Measurements from ENCODE around the gene TUBA3D. TPM values are rescaled to one million over a fixed set of nuclear protein-coding genes. Genes with fewer than 3 reads are reported as not detected.
A peak's percentile ranks its signal among the peaks of the same experiment; 100 is the strongest.
"Not testable (repeated sequence)": the region's sequence is repeated elsewhere in the genome, so short reads cannot be mapped to it uniquely, and the experiment has no call there.

Gene TUBA3D
- total RNA-seq, 1 donor from 2014 or later = not detected

GRCh38 chr2:131514408-131515166, 38.7 kb downstream of the TUBA3D start:
- not testable (repeated sequence) for DNase-seq (ENCODE audit: low spot score)

GRCh38 chr2:131515235-131515634, 39.3 kb downstream of the TUBA3D start:
- not testable (repeated sequence) for DNase-seq (ENCODE audit: low spot score)

DNA sequence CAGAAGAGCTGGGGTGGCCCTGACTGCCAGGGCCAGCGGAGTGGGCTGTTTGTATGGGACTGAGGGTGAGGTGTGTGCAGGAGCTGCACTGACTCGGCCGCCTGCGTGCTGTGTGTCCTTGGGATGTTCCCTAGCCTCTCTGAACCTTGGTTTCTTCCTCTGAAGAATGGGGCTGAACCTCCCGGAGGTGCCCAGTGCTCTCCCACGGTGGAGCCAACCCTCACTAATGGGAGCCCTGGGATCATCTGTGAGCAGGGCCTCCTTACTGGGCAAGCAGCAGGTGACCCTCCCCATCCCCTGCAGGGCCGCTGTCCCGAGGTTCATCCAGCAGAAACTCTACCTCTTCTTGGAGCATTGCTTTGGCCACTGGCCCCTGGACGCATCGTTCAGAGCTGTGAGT, 40.1 kb downstream of the TUBA3D start:
- no peak for DNase-seq (ENCODE audit: low spot score)

GRCh38 chr2:131516621-131517020, 40.7 kb downstream of the TUBA3D start:
- DNase-seq (ENCODE audit: low spot score) = not testable (repeated sequence)

DNA sequence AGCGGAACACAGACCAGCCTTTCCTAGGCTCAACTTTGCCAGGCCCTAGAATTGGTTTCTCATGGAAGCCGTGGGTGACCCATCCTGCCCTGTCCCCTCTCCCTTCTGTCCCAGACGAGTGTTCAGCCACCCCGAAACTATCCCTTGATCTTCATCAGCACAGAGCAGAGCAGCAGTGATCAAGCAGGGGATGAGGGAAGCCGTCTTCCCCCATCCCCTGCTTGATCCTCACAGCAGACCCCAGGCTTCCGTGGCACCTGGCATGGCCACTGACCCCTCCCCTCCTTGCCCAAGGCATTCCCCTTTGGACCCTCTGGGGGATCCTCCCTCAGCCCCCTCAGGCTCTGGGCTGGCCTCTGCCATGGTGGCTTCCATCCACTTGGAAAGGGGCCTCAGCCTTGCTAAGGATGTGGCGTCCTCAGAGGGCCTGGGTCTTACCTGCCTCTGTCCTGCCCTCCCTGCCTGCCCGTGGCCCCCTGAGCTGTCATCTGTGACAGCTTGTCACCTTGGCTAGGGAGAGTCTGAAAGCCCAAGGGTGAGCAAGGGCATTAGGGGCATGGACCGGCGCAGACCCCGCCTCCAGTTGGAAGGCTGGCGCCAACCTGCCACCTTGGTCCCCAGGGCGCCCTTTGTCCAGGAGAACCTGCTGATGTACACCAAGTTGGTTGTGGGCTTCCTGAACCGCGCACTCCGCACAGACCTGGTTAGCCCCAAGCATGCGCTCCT, 41.4 kb downstream of the TUBA3D start:
- no peak for DNase-seq (ENCODE audit: low spot score)

- DNase-seq (ENCODE audit: low spot score) = not testable (repeated sequence)
These were observed 41.9 kb downstream of the TUBA3D start for GRCh38 chr2:131517856-131518255.

DNA sequence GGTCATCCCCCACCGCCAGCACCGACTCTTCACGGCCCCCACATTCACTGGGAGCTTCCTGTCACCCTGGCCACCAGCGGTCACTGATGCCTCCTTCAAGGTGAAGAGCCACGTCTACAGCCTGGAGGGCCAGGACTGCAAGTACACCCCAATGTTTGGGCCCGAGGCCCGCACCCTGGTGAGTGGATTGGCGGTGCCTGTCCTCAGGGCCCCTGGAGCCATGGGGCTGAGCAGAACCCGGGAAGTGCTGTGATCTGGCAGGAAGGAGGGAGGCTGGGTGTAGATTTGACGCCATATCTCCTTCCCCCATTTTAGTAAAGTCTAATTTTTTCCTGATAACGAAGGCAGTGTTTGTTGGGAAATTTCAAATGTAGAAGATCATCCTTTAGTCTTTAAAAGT, 42.6 kb downstream of the TUBA3D start:
- DNase-seq (ENCODE audit: low spot score) = not testable (repeated sequence)

- DNase-seq (ENCODE audit: low spot score) = no peak
These were observed 43.5 kb downstream of the TUBA3D start for GRCh38 chr2:131519466-131519865.

DNA sequence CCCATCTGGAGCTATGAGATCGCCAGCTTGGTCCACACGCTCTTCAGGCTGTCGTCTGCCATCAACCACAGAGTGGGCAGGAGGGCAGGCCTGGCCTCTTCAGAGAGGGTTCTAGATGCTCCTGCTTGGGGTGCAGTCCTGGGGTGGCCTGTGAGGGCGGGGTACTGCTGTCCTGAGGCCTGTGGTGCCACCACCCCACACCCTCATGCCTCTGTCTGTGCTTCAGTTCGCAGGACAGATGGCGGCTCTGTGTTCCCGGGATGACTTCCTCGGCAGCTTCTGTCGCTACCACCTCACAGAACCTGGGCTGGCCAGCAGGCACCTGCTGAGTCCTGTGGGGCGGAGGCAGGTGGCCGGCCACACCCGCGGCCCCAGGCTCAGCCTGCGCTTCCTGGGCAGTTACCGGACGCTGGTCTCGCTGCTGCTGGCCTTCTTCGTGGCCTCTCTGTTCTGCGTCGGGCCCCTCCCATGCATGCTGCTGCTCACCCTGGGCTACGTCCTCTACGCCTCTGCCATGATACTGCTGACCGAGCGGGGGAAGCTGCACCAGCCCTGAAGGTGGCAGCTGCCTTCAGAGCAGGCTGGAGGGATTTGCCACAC, 44.1 kb downstream of the TUBA3D start:
- not testable (repeated sequence) for DNase-seq (ENCODE audit: low spot score)

DNA sequence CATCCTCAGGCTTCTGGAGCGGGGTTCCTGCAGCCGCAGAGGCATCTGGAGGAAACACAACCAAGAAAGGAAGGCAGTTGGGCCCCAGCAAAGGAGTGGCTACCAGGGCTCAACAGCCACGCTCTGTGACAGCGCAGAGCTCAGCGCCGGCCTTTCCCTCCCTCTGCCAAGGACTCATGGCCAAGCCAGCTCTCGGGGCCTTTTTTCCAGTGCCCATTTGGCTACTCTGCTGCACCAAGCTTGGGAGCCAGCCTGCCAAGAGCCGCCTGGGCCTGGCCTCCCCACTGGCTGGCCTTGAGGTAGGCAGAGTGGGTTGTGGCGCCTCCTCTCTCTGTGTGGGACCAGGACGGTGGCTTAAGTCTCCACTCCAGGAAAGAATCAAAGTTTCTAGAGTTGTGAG, 44.6 kb downstream of the TUBA3D start:
- DNase-seq (ENCODE audit: low spot score) = no peak

DNA sequence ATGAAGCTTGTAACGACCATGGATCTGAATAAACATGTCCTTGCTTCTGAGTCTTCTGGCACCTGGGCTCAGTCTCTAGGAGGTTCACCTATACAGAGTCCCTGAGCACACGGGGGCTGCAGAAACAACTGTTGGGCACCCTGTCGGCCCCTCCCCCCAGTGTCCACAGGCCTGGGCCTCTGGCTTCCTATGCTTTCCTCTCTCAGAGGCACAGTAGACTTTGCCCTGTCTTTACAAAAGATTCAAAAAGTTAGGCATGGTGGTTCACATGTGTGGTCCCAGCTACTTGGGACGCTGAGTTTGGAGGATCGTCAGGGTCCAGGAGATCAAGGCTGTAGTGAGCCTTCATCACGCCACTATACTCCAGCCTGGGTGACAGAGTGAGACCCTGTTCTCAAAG, 45.6 kb downstream of the TUBA3D start:
- DNase-seq (ENCODE audit: low spot score) = not testable (repeated sequence)

DNA sequence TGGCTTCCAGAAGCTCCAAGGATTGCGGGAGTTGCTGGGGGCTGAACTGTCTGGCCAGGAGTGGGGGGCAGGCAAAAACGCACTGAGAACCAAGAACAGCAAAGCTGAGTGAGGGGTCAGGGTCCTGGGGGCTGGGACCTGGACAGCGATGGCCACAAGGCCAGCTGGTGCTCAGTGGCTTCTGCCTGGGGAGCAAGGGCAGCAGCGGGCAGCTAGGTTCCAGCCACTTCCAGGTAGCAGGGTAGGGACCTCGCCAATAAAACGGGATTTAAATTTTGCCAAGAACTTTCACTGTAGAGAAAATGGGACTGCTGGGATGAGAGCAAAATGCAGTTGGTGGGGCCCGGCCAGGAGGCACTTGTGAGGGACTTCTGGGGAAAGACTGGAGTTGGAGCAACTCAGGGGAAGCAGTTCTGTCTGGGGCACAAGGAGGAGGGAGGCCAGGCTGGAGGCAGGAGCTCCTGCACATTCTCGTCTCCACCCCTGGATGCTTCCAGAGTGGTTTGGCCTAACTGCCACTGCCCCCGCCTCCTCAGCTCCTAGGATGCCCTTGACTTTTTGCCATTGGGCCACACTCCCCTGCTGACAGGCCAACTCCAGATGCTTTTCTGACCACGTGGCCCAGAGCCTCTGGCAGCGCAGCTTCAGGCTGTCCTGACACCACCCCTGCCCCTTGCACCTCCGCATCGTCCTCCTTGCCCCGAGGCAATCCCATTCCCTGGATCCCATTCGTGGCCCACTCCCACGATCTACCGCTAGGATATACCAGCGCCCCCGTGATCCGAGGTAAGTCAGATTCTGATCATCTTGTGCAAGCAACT, 46.3 kb downstream of the TUBA3D start:
- no peak for DNase-seq (ENCODE audit: low spot score)

GRCh38 chr2:131525256-131525655, 49.3 kb downstream of the TUBA3D start:
- DNase-seq (ENCODE audit: low spot score) = peak; percentile 25

GRCh38 chr2:131527131-131528001, 51.4 kb downstream of the TUBA3D start, which contains the start of gene CCDC74A:
TSS of gene CCDC74A (plus strand) at chr2:131527888. CDS start at chr2:131527971, 83 bp downstream.
- DNase-seq (ENCODE audit: low spot score) = peak; percentile 66

- DNase-seq (ENCODE audit: low spot score) = peak; percentile 40
These were observed 53.3 kb downstream of the TUBA3D start for GRCh38 chr2:131528981-131529863.

DNA sequence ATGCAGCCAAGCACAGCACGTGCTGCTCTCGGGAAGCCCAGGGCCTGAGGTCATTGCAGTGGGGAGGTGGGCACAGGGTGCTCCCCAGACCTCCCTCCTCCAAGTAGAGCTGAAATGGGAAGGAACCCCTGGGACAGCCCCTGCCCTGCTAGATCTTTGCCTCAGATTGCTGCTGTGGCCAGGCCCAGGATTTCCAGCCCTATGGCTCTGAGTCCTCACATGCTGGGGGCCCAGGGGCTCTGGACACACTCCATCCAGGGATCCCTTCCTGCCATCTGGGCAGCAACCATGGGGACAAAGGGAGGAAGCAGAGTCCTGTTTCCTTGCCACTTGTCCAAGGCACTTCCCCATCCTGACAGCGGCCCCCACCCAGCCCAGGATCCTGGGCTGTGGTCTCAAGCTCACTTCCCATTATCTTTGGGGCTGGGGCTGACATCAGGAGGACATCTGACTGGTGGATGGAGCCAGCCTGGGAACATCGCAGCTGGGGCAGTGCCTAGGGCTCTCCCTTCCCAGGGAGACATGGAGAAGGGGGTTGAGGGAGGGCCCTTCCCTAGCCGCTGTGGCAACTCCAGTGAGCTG, 54.0 kb downstream of the TUBA3D start:
- peak; percentile 33 for DNase-seq (ENCODE audit: low spot score)

GRCh38 chr2:131530626-131531344, 54.9 kb downstream of the TUBA3D start:
- peak; percentile 30 for DNase-seq (ENCODE audit: low spot score)

DNA sequence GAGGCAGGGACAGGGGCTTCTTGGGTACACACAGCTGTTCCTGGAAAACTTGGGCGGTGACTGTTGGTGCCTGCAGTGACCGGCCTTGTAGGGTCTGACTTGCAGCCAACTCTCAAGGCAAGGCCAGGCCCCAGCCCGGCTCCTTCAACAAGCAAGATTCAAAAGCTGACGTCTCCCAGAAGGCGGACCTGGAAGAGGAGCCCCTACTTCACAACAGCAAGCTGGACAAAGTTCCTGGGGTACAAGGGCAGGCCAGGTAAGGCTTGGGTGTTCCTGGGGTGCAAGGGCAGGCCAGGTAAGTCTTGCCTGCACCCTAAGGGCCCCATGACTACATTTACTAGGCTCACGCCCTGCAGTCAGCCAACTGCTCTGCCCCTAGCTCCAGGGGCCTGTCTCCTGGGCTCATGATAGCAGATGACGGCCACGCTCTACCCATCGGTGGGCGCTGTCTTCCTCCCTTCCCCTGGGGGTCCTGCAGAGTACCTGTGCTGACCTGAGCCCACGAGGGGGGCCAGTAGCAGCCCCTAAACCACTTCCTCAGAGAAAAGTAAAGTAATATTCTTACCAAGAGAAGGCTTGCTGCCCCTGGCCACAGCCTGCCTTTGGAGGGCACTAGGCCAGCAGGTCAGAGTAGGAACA, 55.7 kb downstream of the TUBA3D start:
- not testable (repeated sequence) for DNase-seq (ENCODE audit: low spot score)
